Activated CD4-positive, alpha-beta T cell treated with anti-CD3 and anti-CD28 coated beads for 36 hours (primary cell): ENCODE measurements around the gene RTN4RL1. TPM values are rescaled to one million over a fixed set of nuclear protein-coding genes. Genes with fewer than 3 reads are reported as not detected.

Experiments used
- ATAC-seq: fragments of 200-7000 bp; cut with Tn5 transposase; one replicate; pipeline ENCODE4 v1.10.0; 2021; ENCODE audit warnings: mild to moderate bottlenecking, moderate library complexity
- CTCF ChIA-PET: fragments of 350-600 bp; sonication (Branson Sonifier 250); formaldehyde crosslinking; loops from one replicate; lab custom pipeline; 2021; ENCODE audit warnings: antibody characterized with exemption; lab: Charles Lee
- POLR2A ChIA-PET: fragments of 350-600 bp; sonication (Branson Sonifier 250); formaldehyde crosslinking; loops from one replicate; lab custom pipeline; 2021; ENCODE audit warnings: antibody characterized with exemption, inconsistent platforms; lab: Charles Lee
- DNase-seq: peaks from one replicate; pipeline ENCODE4 v3.0.0-alpha.2; 2020
- H3K27ac Mint-ChIP-seq: one replicate; pipeline ENCODE4 v1.8.0; 2021; ENCODE audit warnings: mixed read lengths
- H3K27me3 Mint-ChIP-seq: one replicate; pipeline ENCODE4 v1.8.0; 2021; ENCODE audit warnings: mixed read lengths
- H3K36me3 Mint-ChIP-seq: one replicate; pipeline ENCODE4 v1.8.0; 2021; ENCODE audit warnings: low read depth, mixed read lengths
- H3K4me1 Mint-ChIP-seq: one replicate; pipeline ENCODE4 v1.8.0; 2021; ENCODE audit warnings: mixed read lengths
- H3K4me3 Mint-ChIP-seq: one replicate; pipeline ENCODE4 v1.8.0; 2021; ENCODE audit warnings: mild to moderate bottlenecking, moderate library complexity, mixed read lengths
- H3K9me3 Mint-ChIP-seq: one replicate; pipeline ENCODE4 v1.8.0; 2021; ENCODE audit warnings: low read depth, mixed read lengths
- intact Hi-C, 2 experiments: fragments of 100-400 bp; cut with DNase I in 1 of 2; cut with micrococcal nuclease in 1 of 2; formaldehyde crosslinking; loops; one replicate each; pipeline versions ENCODE4 v1.14.2 to v1.15.1; 2022 to 2024; cut with DNase I, micrococcal nuclease
- total RNA-seq, 2 experiments: library from RNA; stranded (reverse); gene quantifications; one replicate each; pipeline ENCODE4 v1.2.3, GENCODE V29; 2021

The RTN4RL1 gene
- total RNA-seq, 2 experiments from 2014 or later: 0.11 to 0.18 TPM

DNA sequence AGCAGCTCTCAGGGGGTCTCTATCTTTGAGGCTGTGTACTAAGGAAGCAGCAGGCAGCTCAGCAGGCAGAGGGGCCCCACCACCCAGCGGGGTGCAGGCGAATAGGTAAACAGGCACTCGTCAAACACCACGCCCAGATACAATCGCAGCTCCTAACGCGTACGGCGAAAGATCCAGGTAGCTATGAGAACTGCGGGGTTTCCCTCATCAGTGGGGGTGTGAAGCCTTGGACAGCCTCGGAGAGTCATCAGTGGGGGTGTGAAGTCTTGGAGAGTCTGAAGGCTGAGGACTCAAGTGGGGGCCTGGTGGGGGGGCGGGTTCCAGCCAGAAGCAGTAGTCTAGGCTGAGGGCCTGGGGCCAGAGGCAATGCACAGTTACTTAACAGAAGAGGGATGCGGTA lies 69.0 kb downstream of the RTN4RL1 start:
- CTCF ChIA-PET: interaction anchor here (0.8 kb wide), 1 partner anchor 81 kb away, joined by 3 read pairs; no protein-coding TSS in a partner anchor
- intact Hi-C loops: no loop called here
- H3K27ac Mint-ChIP-seq: no peak overlapping the region
- H3K4me3 Mint-ChIP-seq: no peak overlapping the region
- H3K27me3 Mint-ChIP-seq: no peaks in the 10 kb centered on the region
- DNase-seq: no peak
- no peaks in the 10 kb centered on the region for H3K4me1 Mint-ChIP-seq
- no peaks in the 10 kb centered on the region for H3K9me3 Mint-ChIP-seq
- no peak for ATAC-seq
- POLR2A ChIA-PET: interaction anchor here (0.5 kb wide), 1 partner anchor 195 kb away, joined by 3 read pairs; no protein-coding TSS in a partner anchor
- no peaks in the 10 kb centered on the region for H3K36me3 Mint-ChIP-seq

DNA sequence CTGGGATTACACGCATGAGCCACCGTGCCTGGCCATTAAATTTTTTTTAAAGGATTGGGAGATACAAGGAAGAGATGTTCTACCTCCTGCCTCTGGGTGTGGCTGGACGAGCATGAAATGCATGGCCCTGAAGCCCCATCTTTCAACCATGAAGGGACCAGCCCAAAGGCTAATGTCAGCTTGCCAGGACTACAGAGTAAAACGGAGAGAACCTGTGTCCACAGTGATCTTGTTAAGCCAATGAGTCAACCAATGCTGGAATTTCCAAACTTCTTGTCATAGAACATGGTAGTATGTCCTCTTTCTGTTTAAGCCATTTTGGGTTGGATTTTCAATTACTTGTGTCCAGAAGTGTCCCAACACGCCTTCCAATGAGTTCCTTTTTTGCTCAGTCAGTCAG lies 71.3 kb downstream of the RTN4RL1 start:
- ChIA-PET CTCF (no interaction called here), POLR2A (interaction anchor here (0.6 kb wide), 1 partner anchor 33 kb away, joined by 4 read pairs; no protein-coding TSS in a partner anchor)
- no peaks in the 10 kb centered on the region for H3K9me3 Mint-ChIP-seq
- no peak for DNase-seq
- no peak overlapping the region for H3K4me3 Mint-ChIP-seq
- H3K36me3 Mint-ChIP-seq: no peaks in the 10 kb centered on the region
- no peak for ATAC-seq
- no peaks in the 10 kb centered on the region for H3K4me1 Mint-ChIP-seq
- intact Hi-C loops: no loop called here
- H3K27ac Mint-ChIP-seq: no peak overlapping the region
- H3K27me3 Mint-ChIP-seq: no peaks in the 10 kb centered on the region

DNA sequence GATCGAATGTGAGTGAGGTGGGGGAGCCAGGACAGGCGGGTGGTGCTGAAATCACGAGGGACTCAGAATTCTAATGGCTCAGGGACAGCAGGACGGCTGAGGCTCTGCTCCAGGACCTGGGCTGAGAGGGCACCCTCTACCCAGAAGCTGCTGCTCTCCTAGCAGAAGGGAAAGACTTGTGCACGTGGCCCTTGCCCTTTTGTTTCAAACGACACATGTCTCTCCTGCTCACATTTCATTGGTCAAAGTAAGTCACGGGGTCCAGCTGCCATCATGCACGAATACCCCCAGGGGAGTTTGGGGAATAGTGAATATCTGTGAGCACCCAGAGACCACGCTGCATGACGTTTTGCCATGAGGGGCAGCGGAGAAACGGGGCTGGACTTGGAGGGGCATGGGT lies 73.2 kb downstream of the RTN4RL1 start:
- Mint-ChIP-seq H3K27ac (no peak overlapping the region), H3K4me1 (no peaks in the 10 kb centered on the region), H3K9me3 (no peaks in the 10 kb centered on the region), H3K4me3 (no peak overlapping the region), H3K36me3 (no peaks in the 10 kb centered on the region), H3K27me3 (no peaks in the 10 kb centered on the region)
- ATAC-seq (no peak), DNase-seq (no peak)
- POLR2A ChIA-PET: no interaction called here
- intact Hi-C loops: no loop called here
- CTCF ChIA-PET: no interaction called here

DNA sequence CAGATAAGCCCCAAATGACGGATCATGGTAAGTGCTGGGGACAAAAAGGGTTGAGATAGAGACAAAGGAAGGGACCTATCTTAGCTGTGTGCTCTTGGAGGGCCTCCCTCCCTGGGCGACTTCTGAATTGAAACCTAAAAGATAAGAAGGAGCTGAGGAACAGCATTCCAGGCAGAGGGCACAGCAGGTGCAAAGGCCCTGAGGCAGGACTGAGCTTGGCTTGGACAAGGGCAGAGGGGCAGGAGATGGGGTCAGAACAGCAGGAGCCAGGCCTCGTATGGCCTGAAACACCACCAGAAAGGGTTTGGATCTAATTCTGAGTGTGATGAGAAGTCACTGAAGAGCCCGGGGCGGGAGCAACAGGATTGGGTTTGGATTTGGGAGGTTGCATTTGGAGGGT lies 75.4 kb downstream of the RTN4RL1 start:
- no peaks in the 10 kb centered on the region for H3K27me3 Mint-ChIP-seq
- H3K9me3 Mint-ChIP-seq: no peaks in the 10 kb centered on the region
- H3K27ac Mint-ChIP-seq: no peak overlapping the region
- POLR2A ChIA-PET: no interaction called here
- no peaks in the 10 kb centered on the region for H3K4me1 Mint-ChIP-seq
- H3K36me3 Mint-ChIP-seq: no peaks in the 10 kb centered on the region
- H3K4me3 Mint-ChIP-seq: no peak overlapping the region
- no peak for DNase-seq
- intact Hi-C loops: no loop called here
- CTCF ChIA-PET: no interaction called here
- no peak for ATAC-seq

DNA sequence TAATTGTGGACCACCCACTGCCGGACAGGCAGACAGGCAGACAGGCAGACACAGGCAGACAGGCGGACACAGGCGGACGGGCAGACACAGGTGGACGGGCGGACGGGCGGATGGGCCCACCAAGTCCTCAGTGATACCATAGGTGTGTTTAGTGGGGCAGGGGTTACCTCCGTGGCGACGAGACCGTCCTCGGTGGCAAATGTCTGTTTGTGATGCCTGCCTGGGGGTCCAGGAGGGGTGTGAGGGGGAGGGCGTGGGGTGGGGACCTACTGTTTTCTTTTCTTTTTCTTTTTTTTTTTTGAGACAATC lies 76.7 kb downstream of the RTN4RL1 start:
- no peak overlapping the region for H3K4me3 Mint-ChIP-seq
- no peak for DNase-seq
- H3K9me3 Mint-ChIP-seq: no peaks in the 10 kb centered on the region
- ATAC-seq: no peak
- ChIA-PET CTCF (interaction anchor here (0.6 kb wide), 1 partner anchor 55 kb away, joined by 3 read pairs; no protein-coding TSS in a partner anchor), POLR2A (no interaction called here)
- intact Hi-C loops: no loop called here
- H3K27me3 Mint-ChIP-seq: no peaks in the 10 kb centered on the region
- no peaks in the 10 kb centered on the region for H3K36me3 Mint-ChIP-seq
- no peaks in the 10 kb centered on the region for H3K4me1 Mint-ChIP-seq
- H3K27ac Mint-ChIP-seq: no peak overlapping the region

DNA sequence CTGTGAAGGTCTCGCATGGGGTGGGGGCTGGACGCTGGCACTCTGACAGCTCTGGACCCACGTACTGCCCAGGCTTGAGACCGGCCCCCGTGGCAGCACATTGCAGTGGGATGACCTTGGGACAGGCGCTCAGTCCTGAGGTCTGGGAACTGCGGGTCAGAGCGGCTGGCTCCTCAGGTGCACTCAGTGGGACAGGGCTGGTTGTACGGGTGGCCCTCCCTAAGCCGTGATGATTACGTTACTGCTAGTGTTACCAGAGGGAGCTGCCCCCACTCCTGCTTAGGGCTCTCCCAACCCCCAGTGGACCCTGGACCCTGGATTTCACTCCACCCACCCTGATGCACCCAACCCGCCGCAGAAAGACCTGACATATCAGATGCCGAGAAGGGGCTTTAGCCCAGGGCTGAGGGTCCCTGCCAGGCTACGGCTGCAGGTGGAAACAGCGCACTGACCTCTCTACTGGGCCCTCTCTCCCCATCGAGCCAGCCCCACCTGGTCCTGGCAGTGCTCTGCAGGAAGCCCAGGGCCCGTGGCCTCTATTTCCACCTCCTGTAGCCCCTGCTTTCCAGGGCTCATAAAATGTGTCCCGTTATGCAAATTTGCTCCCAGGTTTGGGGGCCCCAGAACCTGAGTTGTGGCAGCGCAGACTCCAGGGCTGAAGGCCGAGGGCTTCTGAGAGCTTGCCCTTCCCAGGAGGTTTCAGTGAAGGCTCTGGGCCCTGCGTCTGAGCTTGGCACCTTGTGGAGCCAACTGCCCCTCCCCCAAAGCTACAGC lies 77.2 kb downstream of the RTN4RL1 start:
- no peak for DNase-seq
- H3K27me3 Mint-ChIP-seq: no peaks in the 10 kb centered on the region
- POLR2A ChIA-PET: no interaction called here
- no peaks in the 10 kb centered on the region for H3K9me3 Mint-ChIP-seq
- CTCF ChIA-PET: interaction anchor here (0.6 kb wide), 1 partner anchor 56 kb away, joined by 3 read pairs; no protein-coding TSS in a partner anchor
- no peak overlapping the region for H3K27ac Mint-ChIP-seq
- no peak for ATAC-seq
- no peaks in the 10 kb centered on the region for H3K4me1 Mint-ChIP-seq
- H3K4me3 Mint-ChIP-seq: no peak overlapping the region
- H3K36me3 Mint-ChIP-seq: no peaks in the 10 kb centered on the region
- intact Hi-C loops: no loop called here

DNA sequence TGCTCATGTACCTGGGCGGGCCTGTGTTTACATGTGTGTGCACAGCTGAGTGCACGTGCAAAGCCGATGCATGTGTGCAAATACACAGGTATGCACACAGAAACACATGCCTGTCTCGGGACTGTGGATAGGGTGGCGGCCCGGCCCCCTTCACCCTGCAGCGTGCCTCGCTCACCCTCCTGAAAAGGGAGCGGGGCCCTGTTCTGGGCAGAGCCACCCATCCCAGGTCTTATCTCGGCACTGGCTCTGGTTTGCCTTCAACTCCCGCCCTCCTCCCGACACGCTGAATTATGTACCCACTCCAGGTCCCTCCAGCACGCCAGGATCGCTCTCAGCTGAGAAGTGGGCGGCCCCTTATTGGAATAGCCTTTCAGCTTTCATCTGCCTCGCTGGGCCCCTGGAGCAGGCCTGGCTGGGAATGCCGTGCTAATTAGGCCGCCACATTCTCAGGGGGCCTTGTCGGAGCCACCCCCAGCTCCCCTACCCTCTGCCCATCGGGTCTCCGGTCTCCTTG lies 77.8 kb downstream of the RTN4RL1 start:
- DNase-seq: no peak
- CTCF ChIA-PET: no interaction called here
- no peak overlapping the region for H3K4me3 Mint-ChIP-seq

DNA sequence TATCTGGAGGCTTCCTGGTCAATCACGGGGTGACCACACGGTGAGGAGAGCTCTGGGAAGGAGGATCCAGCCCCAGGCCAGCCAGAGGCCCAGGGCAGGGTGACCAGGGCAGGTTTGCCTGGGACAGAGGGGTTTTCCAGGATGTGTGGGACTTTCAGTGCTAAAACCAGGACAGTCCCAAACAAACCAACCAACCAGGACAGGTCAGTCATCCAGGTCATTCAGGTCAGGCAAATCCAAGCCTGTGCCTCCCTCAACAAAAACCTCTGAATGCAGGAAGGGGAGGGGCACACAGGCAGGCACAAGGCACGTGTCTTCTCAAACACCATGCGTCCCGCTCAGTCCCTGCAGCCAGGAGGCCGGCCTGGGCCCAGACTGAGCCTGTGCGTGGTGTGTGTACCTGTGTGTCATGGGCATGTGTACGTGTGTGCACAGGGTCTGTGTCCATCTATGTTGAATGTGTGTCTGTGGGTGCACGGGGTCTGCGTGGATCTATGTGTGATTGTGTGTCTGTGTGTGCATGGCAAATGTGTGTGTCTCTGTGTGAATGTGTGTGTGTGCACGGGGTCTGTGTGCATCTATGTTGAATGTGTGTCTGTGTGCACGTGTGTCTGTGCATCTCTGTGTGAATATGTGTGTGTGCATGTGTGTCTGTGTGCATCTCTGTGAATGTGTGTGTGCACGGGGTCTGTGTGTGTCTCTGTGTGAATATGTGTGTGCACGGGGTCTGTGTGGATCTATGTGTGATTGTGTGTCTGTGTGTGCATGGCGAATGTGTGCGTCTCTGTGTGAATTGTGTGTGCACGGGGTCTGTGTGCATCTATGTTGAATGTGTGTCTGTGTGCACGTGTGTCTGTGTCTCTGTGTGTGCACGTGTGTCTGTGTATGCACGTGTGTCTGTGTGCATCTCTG lies 78.9 kb downstream of the RTN4RL1 start:
- H3K27ac Mint-ChIP-seq: no peak overlapping the region
- CTCF ChIA-PET: no interaction called here
- no peaks in the 10 kb centered on the region for H3K9me3 Mint-ChIP-seq
- no peak overlapping the region for H3K4me3 Mint-ChIP-seq
- no peaks in the 10 kb centered on the region for H3K4me1 Mint-ChIP-seq
- H3K36me3 Mint-ChIP-seq: no peaks in the 10 kb centered on the region
- H3K27me3 Mint-ChIP-seq: no peaks in the 10 kb centered on the region
- POLR2A ChIA-PET: no interaction called here
- DNase-seq (no peak), ATAC-seq (no peak)
- intact Hi-C loops: no loop called here

More for the DNA sequence above, 77.8 kb downstream of the RTN4RL1 start:
- no peak overlapping the region for H3K27ac Mint-ChIP-seq
- POLR2A ChIA-PET: no interaction called here
- ATAC-seq: no peak
- H3K27me3 Mint-ChIP-seq: no peaks in the 10 kb centered on the region
- no peaks in the 10 kb centered on the region for H3K4me1 Mint-ChIP-seq
- H3K36me3 Mint-ChIP-seq: no peaks in the 10 kb centered on the region
- intact Hi-C loops: no loop called here
- no peaks in the 10 kb centered on the region for H3K9me3 Mint-ChIP-seq

DNA sequence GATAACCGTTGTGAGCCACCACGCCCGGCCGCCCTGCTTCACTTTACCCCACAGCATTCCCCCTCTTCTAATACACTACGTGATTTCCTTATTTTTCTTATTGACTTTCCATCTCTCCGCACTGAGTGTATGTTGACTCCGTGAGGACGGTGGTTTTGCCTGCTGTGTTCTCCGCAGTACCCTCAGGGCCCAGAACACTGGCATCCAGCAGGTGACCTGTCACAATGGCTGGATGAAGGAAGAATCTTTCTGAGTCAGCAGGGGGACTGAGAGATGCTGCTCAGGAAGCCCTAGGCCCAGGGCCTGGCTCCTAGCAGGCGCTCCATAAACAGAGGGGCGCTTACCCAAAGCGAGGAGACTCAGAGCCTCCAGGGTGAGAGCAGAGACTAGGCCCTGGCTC lies 79.5 kb downstream of the RTN4RL1 start:
- no peaks in the 10 kb centered on the region for H3K9me3 Mint-ChIP-seq
- H3K4me3 Mint-ChIP-seq: no peak overlapping the region
- no peaks in the 10 kb centered on the region for H3K36me3 Mint-ChIP-seq
- no peaks in the 10 kb centered on the region for H3K27me3 Mint-ChIP-seq
- DNase-seq: no peak
- H3K27ac Mint-ChIP-seq: no peak overlapping the region
- no peaks in the 10 kb centered on the region for H3K4me1 Mint-ChIP-seq
- ATAC-seq: no peak
- ChIA-PET CTCF (no interaction called here), POLR2A (no interaction called here)
- intact Hi-C loops: no loop called here

DNA sequence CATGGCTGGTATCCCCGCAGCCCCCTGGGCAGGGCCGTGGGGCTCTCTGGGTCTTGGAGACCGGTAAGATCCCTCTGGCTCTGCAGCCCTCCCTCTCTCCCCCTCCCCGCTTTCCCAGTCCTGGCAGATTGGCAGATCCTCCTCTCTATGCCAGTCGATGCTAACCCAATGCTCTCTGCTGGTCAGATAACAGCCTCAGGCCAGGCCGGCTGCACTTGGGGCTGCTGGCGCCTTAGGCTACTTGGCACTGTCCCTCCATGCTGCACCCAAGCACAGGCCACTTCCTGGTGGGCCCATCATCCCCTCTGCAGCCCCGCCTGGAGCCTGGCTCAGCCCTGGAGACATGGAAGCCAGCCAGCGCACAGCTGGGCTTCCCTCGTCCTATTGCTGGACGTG lies 81.7 kb downstream of the RTN4RL1 start:
- Mint-ChIP-seq H3K9me3 (no peaks in the 10 kb centered on the region), H3K27ac (no peak overlapping the region), H3K4me3 (no peak overlapping the region), H3K36me3 (no peaks in the 10 kb centered on the region), H3K4me1 (no peaks in the 10 kb centered on the region), H3K27me3 (no peaks in the 10 kb centered on the region)
- ChIA-PET CTCF (interaction anchor here (0.6 kb wide), 1 partner anchor 294 kb away, joined by 3 read pairs; no protein-coding TSS in a partner anchor), POLR2A (interaction anchor here (0.6 kb wide), 1 partner anchor 175 kb away, joined by 5 read pairs; no protein-coding TSS in a partner anchor)
- no peak for DNase-seq
- no peak for ATAC-seq
- intact Hi-C loops: no loop called here

DNA sequence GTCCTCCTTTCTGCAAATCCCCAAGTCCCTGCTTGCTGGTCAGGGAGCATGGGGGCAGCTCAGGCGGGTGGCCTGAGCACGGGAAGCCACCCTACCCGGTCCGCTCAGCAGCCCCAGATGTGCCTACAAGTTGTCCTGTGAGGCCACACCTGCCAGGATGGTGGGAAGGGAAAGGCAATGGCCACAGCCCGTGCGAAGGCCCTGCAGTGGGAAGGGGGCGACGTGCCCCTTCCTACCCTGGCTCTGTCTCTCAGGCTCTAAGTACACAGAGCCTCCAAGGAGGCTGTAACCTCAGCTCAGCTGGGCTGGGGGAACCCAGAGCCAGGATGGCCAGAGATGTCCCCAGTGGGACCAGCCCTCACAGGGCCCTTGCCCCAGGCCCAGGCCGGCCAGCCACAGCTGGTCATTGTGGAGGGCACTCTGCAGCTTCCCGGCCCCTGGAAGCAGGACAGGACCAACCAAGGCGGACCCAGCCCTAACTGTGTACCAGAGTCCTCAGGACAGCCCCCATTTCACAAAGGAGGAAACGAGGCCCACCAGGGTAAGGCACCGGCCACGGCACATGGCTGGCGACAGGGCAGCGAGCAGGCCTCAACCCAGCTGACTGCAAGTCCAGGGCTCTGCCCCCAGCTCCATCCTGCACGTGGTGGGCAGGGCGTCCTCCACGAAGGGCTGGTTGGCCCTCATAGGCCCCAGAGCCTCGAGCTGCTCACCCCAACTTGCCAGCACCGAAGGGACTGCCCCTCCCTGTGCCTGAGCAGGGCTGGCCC lies 82.3 kb downstream of the RTN4RL1 start:
- intact Hi-C loops: no loop called here
- Mint-ChIP-seq H3K36me3 (no peaks in the 10 kb centered on the region), H3K9me3 (no peaks in the 10 kb centered on the region), H3K4me1 (no peaks in the 10 kb centered on the region), H3K4me3 (no peak overlapping the region), H3K27me3 (no peaks in the 10 kb centered on the region), H3K27ac (no peak overlapping the region)
- POLR2A ChIA-PET: interaction anchor here (0.6 kb wide), 1 partner anchor 174 kb away, joined by 5 read pairs; no protein-coding TSS in a partner anchor
- no peak for ATAC-seq
- DNase-seq: no peak
- CTCF ChIA-PET: no interaction called here
